ENCODE results near the gene ITGB3. TPM values are rescaled to one million over a fixed set of nuclear protein-coding genes. Genes with fewer than 3 reads are reported as not detected.
A peak's percentile ranks its signal among the peaks of the same experiment; 100 is the strongest.

The ITGB3 gene
- total RNA-seq, 4 donors from 2014 or later = 22.1 to 58.7 (median 53.8) TPM

DNA sequence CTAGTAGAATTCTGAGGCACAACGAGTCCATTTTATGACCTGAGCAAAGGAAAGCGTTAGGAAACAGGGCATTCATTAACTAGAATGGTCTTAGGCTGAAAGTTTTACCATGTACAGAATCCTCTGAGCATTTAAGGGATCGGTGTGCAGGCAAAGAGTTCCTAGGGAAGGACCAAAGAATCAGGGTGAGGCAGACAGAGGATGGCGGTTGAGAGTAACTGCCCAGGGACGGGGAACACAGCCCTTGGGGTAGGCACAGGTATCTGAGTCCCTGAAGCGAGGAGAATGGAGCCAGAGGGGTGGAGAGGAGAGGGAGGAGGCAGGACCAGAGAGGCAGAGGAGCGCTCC, 14.0 kb upstream of the ITGB3 start:
- peak overlapping the region; percentile 5 to 80 (median 71) for H3K27ac ChIP-seq
- no peaks in the 10 kb centered on the region for H3K27me3 ChIP-seq
- WGBS, 2 donors (ENCODE audit: low coverage in 1 of 2) = 68 to 87% methylated on average over 2 to 7 of the region's 7 CpGs
- no peak for ATAC-seq
- no peak overlapping the region for H3K4me3 ChIP-seq
- H3K36me3 ChIP-seq = no peaks in the 10 kb centered on the region
- H3K4me1 ChIP-seq = peaks cover 0 to 25% (median 13%) of the 10 kb centered on the region in 3 donors
- TF ChIP-seq EP300 (IDR thresholded peaks at IDR 0.05) (no peak), POLR2AphosphoS5 (IDR thresholded peaks at IDR 0.05) (no peak), POLR2A (IDR thresholded peaks at IDR 0.05) (no peak)
- TF ChIP-seq, protein P1, sequence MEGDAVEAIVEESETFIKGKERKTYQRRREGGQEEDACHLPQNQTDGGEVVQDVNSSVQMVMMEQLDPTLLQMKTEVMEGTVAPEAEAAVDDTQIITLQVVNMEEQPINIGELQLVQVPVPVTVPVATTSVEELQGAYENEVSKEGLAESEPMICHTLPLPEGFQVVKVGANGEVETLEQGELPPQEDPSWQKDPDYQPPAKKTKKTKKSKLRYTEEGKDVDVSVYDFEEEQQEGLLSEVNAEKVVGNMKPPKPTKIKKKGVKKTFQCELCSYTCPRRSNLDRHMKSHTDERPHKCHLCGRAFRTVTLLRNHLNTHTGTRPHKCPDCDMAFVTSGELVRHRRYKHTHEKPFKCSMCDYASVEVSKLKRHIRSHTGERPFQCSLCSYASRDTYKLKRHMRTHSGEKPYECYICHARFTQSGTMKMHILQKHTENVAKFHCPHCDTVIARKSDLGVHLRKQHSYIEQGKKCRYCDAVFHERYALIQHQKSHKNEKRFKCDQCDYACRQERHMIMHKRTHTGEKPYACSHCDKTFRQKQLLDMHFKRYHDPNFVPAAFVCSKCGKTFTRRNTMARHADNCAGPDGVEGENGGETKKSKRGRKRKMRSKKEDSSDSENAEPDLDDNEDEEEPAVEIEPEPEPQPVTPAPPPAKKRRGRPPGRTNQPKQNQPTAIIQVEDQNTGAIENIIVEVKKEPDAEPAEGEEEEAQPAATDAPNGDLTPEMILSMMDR (IDR thresholded peaks at IDR 0.05) = no peak
- no peaks in the 10 kb centered on the region for H3K9me3 ChIP-seq

DNA sequence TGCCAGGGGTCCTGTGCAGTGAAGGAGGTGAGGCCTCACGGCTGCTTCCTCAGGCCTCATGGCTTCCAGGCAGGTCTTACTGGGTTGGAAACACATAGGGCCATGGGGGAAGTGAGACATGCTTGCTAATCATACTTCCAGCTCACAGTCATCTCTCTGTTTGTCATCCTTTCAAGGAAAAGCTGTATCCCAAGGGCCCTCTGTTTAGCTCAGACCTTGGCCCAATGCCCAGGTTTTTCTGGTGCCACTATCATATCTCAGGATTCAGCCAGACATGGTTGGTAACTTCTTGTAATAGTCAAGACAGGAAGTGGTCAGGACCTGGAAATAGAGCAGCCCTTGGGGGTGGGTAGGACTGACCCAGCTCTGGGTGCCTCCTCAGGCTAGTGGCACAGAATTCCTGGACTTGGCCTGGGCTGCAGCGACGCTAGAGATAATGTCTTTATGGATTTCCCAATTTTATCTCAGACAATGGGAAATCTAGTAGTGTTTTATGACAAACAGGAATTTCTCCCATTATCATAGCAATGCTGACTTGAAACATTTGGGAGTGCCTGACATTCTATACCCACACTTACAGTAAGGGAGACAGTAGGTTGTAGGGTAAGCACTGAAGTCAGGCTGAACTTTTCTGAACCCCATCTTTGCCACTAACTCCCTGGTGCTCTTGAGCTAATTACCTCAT, 13.5 kb upstream of the ITGB3 start:
- 42 to 43% methylated on average over 1 to 3 of the region's 3 CpGs for WGBS, 2 donors (ENCODE audit: low coverage in 1 of 2)
- Histone ChIP-seq H3K9me3 (no peaks in the 10 kb centered on the region), H3K27ac (peak overlapping the region; percentile 5 to 80 (median 71)), H3K27me3 (no peaks in the 10 kb centered on the region), H3K36me3 (no peaks in the 10 kb centered on the region), H3K4me3 (no peak overlapping the region), H3K4me1 (peaks cover 0 to 25% (median 13%) of the 10 kb centered on the region in 3 donors)
- ATAC-seq = peak; percentile 84
- TF ChIP-seq POLR2AphosphoS5 (IDR thresholded peaks at IDR 0.05) (peak; percentile 83), POLR2A (IDR thresholded peaks at IDR 0.05) (no peak)

DNA sequence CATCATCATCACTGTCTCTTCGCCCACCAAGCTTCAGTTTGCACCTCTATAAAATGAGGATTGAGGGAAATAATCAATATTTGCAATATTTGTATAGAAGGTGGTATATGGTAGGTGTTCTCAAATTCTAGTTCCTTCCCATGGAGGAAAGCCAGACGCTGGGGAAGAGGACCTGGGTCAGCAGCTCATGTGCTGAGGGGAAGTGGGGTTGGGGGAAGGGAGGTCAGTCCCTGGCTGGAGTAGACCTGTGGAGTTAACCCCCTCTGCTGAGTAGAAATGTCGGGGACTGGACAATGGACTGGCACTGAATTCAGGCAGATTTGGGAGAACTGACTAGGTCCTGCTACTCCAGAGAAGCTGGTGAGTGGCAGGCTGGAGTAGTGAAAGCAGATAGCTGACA, 12.8 kb upstream of the ITGB3 start:
- Histone ChIP-seq H3K27me3 (no peaks in the 10 kb centered on the region), H3K4me3 (no peak overlapping the region), H3K4me1 (peaks cover 0 to 25% (median 13%) of the 10 kb centered on the region in 3 donors), H3K27ac (peak overlapping the region in 3 of 4 donors; percentile 67 to 80 (median 75)), H3K36me3 (no peaks in the 10 kb centered on the region), H3K9me3 (no peaks in the 10 kb centered on the region)
- ATAC-seq = no peak
- TF ChIP-seq POLR2A (IDR thresholded peaks at IDR 0.05) = no peak
- TF ChIP-seq POLR2AphosphoS5 (IDR thresholded peaks at IDR 0.05) = no peak
- TF ChIP-seq, protein P1 (IDR thresholded peaks at IDR 0.05) = no peak
- TF ChIP-seq EP300 (IDR thresholded peaks at IDR 0.05) = no peak
- 69 to 100% methylated on average over 1 to 2 of the region's 3 CpGs for WGBS, 2 donors (ENCODE audit: low coverage in 1 of 2)

DNA sequence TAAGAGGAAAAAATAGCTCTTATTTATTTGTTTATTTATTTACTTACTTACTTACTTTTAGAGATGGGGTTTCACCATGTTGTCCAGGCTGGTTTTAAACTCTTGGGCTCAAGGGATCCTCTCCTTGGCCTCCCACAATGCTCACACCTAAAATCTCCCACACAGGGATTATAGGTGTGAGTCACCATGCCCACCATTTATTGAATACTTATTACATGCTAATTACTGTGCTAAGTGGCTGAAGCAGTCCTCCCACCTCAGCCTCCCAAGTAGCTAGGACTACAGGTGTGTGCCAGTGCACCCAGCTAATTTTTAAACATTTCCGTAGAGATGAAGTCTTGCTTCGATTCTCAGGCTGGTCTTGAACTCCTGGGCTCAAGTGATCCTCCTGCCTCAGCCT, 11.0 kb upstream of the ITGB3 start:
- Histone ChIP-seq H3K9me3 (no peaks in the 10 kb centered on the region), H3K27ac (no peak overlapping the region), H3K27me3 (no peaks in the 10 kb centered on the region), H3K4me3 (no peak overlapping the region), H3K36me3 (no peaks in the 10 kb centered on the region), H3K4me1 (peaks cover 0 to 21% (median 13%) of the 10 kb centered on the region in 3 donors)
- ATAC-seq = no peak
- 83% methylated on average over 1 of the region's 2 CpGs; no CpG with 5 or more reads in 1 of the 2 donors for WGBS, 2 donors (ENCODE audit: low coverage in 1 of 2)
- TF ChIP-seq, protein P1 (IDR thresholded peaks at IDR 0.05) = no peak
- TF ChIP-seq POLR2A (IDR thresholded peaks at IDR 0.05) (no peak), POLR2AphosphoS5 (IDR thresholded peaks at IDR 0.05) (no peak), EP300 (IDR thresholded peaks at IDR 0.05) (no peak)

DNA sequence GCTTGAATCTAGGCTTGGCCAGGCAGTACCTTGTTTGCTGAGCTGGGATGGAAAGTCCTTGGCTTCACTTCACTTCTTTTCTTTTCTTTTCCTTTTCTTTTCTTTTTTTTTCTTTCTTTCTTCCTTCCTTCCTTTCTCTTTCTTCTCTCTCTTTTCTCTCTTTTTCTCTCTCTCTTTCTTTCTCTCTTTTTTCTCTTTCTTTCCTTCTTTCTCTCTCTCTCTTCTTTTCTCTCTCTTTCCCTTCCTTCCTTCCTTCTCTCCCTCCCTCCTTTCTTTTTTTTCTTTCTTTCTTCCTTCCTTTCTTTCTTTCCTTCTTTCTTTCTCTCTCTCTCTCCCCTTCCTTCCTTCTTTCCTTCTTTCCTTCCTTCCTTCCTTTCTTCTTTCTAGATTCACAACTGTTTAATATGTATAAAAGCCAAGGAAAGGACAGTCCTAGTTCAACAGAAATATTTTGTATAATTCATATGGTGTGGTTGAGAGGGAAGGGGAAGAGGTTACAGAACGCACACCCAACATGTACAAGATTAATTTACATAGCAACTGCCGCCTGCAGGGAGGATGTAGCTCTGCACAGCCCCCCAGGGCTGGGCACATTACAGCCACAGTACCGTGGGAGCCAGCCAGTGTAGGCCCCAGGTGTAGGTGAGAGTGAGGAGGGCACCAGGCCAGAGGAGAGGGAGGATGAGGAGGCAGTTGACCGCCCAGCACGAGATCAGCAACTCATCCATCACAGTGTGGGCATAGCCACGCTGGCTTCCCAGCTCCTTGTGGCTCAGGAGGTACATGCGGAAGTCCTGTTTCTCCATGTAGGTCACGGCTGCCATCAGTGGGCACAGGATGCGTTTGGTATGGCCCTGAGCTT, 9.7 kb upstream of the ITGB3 start:
- WGBS, 2 donors (ENCODE audit: low coverage in 1 of 2) = 70 to 84% methylated on average over 3 to 5 of the region's 9 CpGs
- H3K27ac ChIP-seq = no peak overlapping the region
- no peak for ATAC-seq
- peaks cover 0 to 21% (median 13%) of the 10 kb centered on the region in 3 donors for H3K4me1 ChIP-seq
- no peaks in the 10 kb centered on the region for H3K27me3 ChIP-seq
- TF ChIP-seq EP300 (IDR thresholded peaks at IDR 0.05) (no peak), POLR2AphosphoS5 (IDR thresholded peaks at IDR 0.05) (no peak), POLR2A (IDR thresholded peaks at IDR 0.05) (no peak)
- TF ChIP-seq, protein P1 (IDR thresholded peaks at IDR 0.05) = no peak
- H3K9me3 ChIP-seq = no peaks in the 10 kb centered on the region
- H3K36me3 ChIP-seq = no peaks in the 10 kb centered on the region
- no peak overlapping the region for H3K4me3 ChIP-seq

All from gastroesophageal sphincter (tissue), 4 donors.